ENCODE results near the gene NIFK.

NIFK gene

GRCh38 chr2:121698318-121698930, 38.3 kb downstream of the NIFK start:
- Histone ChIP-seq H3K9me3 (ENCODE audit: control insufficient read depth, low read length) (no peaks in the 10 kb centered on the region), H3K27me3 (ENCODE audit: control insufficient read depth, insufficient read depth, low read length) (no peaks in the 10 kb centered on the region), H3K27ac (no peak overlapping the region)

GRCh38 chr2:121697108-121697631, 39.5 kb downstream of the NIFK start:
- Histone ChIP-seq H3K4me2 (ENCODE audit: low read length) (no peak overlapping the region), H3K9ac (no peak overlapping the region), H3K4me1 (peaks cover 9% of the 10 kb centered on the region)

More at GRCh38 chr2:121698318-121698930, 38.3 kb downstream of the NIFK start:
- Histone ChIP-seq H3K9ac (no peak overlapping the region), H3K36me3 (ENCODE audit: control insufficient read depth, insufficient read depth, low read length) (no peaks in the 10 kb centered on the region), H2AFZ (no peak overlapping the region), H3K4me1 (peaks cover 9% of the 10 kb centered on the region), H3K4me2 (ENCODE audit: low read length) (no peak overlapping the region), H3K4me3 (ENCODE audit: low read depth, low read length) (no peak overlapping the region), H3K79me2 (no peaks in the 10 kb centered on the region)
- TF ChIP-seq CTCF (IDR thresholded peaks at IDR 0.05) = no peak

GRCh38 chr2:121696410-121696930, 40.2 kb downstream of the NIFK start:
- Histone ChIP-seq H3K79me2 (no peaks in the 10 kb centered on the region), H3K4me2 (ENCODE audit: low read length) (no peak overlapping the region), H3K9me3 (ENCODE audit: control insufficient read depth, low read length) (no peaks in the 10 kb centered on the region), H3K27ac (no peak overlapping the region), H3K4me1 (peaks cover 9% of the 10 kb centered on the region), H3K9ac (no peak overlapping the region), H2AFZ (no peak overlapping the region), H3K4me3 (ENCODE audit: low read depth, low read length) (no peak overlapping the region), H3K27me3 (ENCODE audit: control insufficient read depth, insufficient read depth, low read length) (no peaks in the 10 kb centered on the region), H3K36me3 (ENCODE audit: control insufficient read depth, insufficient read depth, low read length) (no peaks in the 10 kb centered on the region)
- no peak for TF ChIP-seq CTCF (IDR thresholded peaks at IDR 0.05)

More at GRCh38 chr2:121697108-121697631, 39.5 kb downstream of the NIFK start:
- no peak overlapping the region for H3K4me3 ChIP-seq (ENCODE audit: low read depth, low read length)
- peak overlapping the region; percentile 41 for H2AFZ ChIP-seq
- H3K9me3 ChIP-seq (ENCODE audit: control insufficient read depth, low read length) = no peaks in the 10 kb centered on the region
- no peaks in the 10 kb centered on the region for H3K27me3 ChIP-seq (ENCODE audit: control insufficient read depth, insufficient read depth, low read length)
- H3K36me3 ChIP-seq (ENCODE audit: control insufficient read depth, insufficient read depth, low read length) = no peaks in the 10 kb centered on the region
- TF ChIP-seq CTCF (IDR thresholded peaks at IDR 0.05) = no peak
- H3K79me2 ChIP-seq = no peaks in the 10 kb centered on the region
- peak overlapping the region; percentile 20 for H3K27ac ChIP-seq

GRCh38 chr2:121695171-121695451, 41.6 kb downstream of the NIFK start:
- Histone ChIP-seq H3K9ac (no peak overlapping the region), H3K27ac (no peak overlapping the region)

More at GRCh38 chr2:121695171-121695451, 41.6 kb downstream of the NIFK start:
- Histone ChIP-seq H3K4me3 (ENCODE audit: low read depth, low read length) (no peak overlapping the region), H3K9me3 (ENCODE audit: control insufficient read depth, low read length) (no peaks in the 10 kb centered on the region), H3K36me3 (ENCODE audit: control insufficient read depth, insufficient read depth, low read length) (no peaks in the 10 kb centered on the region), H3K4me1 (peaks cover 3% of the 10 kb centered on the region), H3K79me2 (no peaks in the 10 kb centered on the region), H2AFZ (no peak overlapping the region), H3K4me2 (ENCODE audit: low read length) (no peak overlapping the region), H3K27me3 (ENCODE audit: control insufficient read depth, insufficient read depth, low read length) (no peaks in the 10 kb centered on the region)
- no peak for TF ChIP-seq CTCF (IDR thresholded peaks at IDR 0.05)
